HG02763 (cell line): ENCODE results near the gene PJA1.

Source experiments
- ATAC-seq: cut with Tn5 transposase; IDR thresholded peaks from one replicate; pipeline ENCODE4 v1.9.1; 2021; ENCODE audit warnings: mild to moderate bottlenecking, moderate library complexity; ENCODE audit not compliant: unreplicated experiment

The PJA1 gene

GRCh38 chrX:69144838-69145680 is 20.2 kb downstream of the PJA1 start:
- no peak for ATAC-seq

- no peak for ATAC-seq
These were observed 21.7 kb downstream of the PJA1 start for GRCh38 chrX:69143530-69143929.

- ATAC-seq = no peak
These were observed 22.3 kb downstream of the PJA1 start for GRCh38 chrX:69142788-69143469.

- ATAC-seq = no peak
These were observed 24.4 kb downstream of the PJA1 start for GRCh38 chrX:69140837-69141236.

GRCh38 chrX:69139516-69139915 is 25.7 kb downstream of the PJA1 start:
- no peak for ATAC-seq

- no peak for ATAC-seq
These were observed 26.7 kb downstream of the PJA1 start for GRCh38 chrX:69138512-69138911.

GRCh38 chrX:69138118-69138390 is 27.2 kb downstream of the PJA1 start:
- no peak for ATAC-seq

GRCh38 chrX:69137371-69138117 is 27.7 kb downstream of the PJA1 start:
- ATAC-seq = no peak

GRCh38 chrX:69136546-69137331 is 28.5 kb downstream of the PJA1 start:
- no peak for ATAC-seq

- ATAC-seq = no peak
These were observed 31.2 kb downstream of the PJA1 start for GRCh38 chrX:69133921-69134542.

GRCh38 chrX:69131886-69132285 is 33.4 kb downstream of the PJA1 start:
- ATAC-seq = no peak

- ATAC-seq = no peak
These were observed 34.8 kb downstream of the PJA1 start for GRCh38 chrX:69130439-69130838.

- ATAC-seq = no peak
These were observed 36.7 kb downstream of the PJA1 start for GRCh38 chrX:69128588-69128987.

GRCh38 chrX:69127466-69127865 is 37.8 kb downstream of the PJA1 start:
- ATAC-seq = no peak

GRCh38 chrX:69126642-69127041 is 38.6 kb downstream of the PJA1 start:
- no peak for ATAC-seq

GRCh38 chrX:69125094-69125493 is 40.2 kb downstream of the PJA1 start:
- no peak for ATAC-seq

GRCh38 chrX:69124108-69124507 is 41.1 kb downstream of the PJA1 start:
- no peak for ATAC-seq

- no peak for ATAC-seq
These were observed 41.8 kb downstream of the PJA1 start for GRCh38 chrX:69123481-69123880.

- ATAC-seq = no peak
These were observed 43.8 kb downstream of the PJA1 start for GRCh38 chrX:69121321-69122000.

GRCh38 chrX:69120476-69120875 is 44.8 kb downstream of the PJA1 start:
- ATAC-seq = no peak
